PC-3 (cell line): ENCODE results near the gene AKAP13. TPM values are rescaled to one million over a fixed set of nuclear protein-coding genes. Genes with fewer than 3 reads are reported as not detected.

ENCODE experiments used
- ATAC-seq: fragments of 200-7000 bp; cut with Tn5 transposase; 2 replicates; pipeline ENCODE4 v1.9.1; 2020; ENCODE audit warnings: mild to moderate bottlenecking, moderate library complexity
- BruUV-seq: library from RNA; stranded (reverse); fragments of 400-500 nt; replicated peaks from 2 replicates; lab custom pipeline; 2021; lab: Mats Ljungman, UMichigan
- CTCF ChIA-PET: fragments of 300-600 bp; sonication (Branson Sonifier 250); formaldehyde crosslinking; loops from one replicate; lab custom pipeline; 2022; ENCODE audit warnings: antibody characterized with exemption; lab: Charles Lee
- POLR2A ChIA-PET: fragments of 300-600 bp; sonication (Branson Sonifier 250); formaldehyde crosslinking; loops from one replicate; lab custom pipeline; 2022; ENCODE audit warnings: antibody characterized with exemption; ENCODE audit not compliant: unreplicated experiment; lab: Charles Lee
- DNase-seq: peaks from one replicate; pipeline ENCODE4 v3.0.0-alpha.2; 2015
- H2AFZ ChIP-seq: fragments of 300-600 bp; sonication (generic); 2 replicates; pipeline ENCODE4 v1.6.0; 2016; ENCODE audit warnings: antibody characterized with exemption, low read length
- H3F3A ChIP-seq: fragments of 300-600 bp; sonication (generic); one replicate; pipeline ENCODE4 v1.6.0; 2017; ENCODE audit warnings: antibody characterized with exemption, low read length, control low read depth, mild to moderate bottlenecking; ENCODE audit not compliant: unreplicated experiment
- H3K27ac ChIP-seq: fragments of 300-600 bp; sonication (generic); 2 replicates; pipeline ENCODE4 v1.5.1; 2016; ENCODE audit warnings: mild to moderate bottlenecking, low read length
- H3K27me3 ChIP-seq: fragments of 300-600 bp; sonication (generic); 2 replicates; pipeline ENCODE4 v1.6.1; 2016; ENCODE audit warnings: low read length, mixed read lengths
- H3K36me3 ChIP-seq: fragments of 300-600 bp; sonication (generic); 2 replicates; pipeline ENCODE4 v1.6.1; 2016; ENCODE audit warnings: low read depth, mixed run types, low read length, mixed read lengths
- H3K4me1 ChIP-seq: fragments of 300-600 bp; sonication (generic); 2 replicates; pipeline ENCODE4 v1.5.1; 2016; ENCODE audit warnings: low read length; ENCODE audit not compliant: insufficient read depth
- H3K4me2 ChIP-seq: fragments of 300-600 bp; sonication (generic); 2 replicates; pipeline ENCODE4 v1.6.0; 2016; ENCODE audit warnings: low read length
- H3K4me3 ChIP-seq: fragments of 300-600 bp; sonication (generic); 2 replicates; pipeline ENCODE4 v1.5.1; 2016; ENCODE audit warnings: mild to moderate bottlenecking, low read length, mixed read lengths
- H3K79me2 ChIP-seq: fragments of 300-600 bp; sonication (generic); 2 replicates; pipeline ENCODE4 v1.6.1; 2017; ENCODE audit warnings: low read length, mixed read lengths
- H3K9ac ChIP-seq: fragments of 300-600 bp; sonication (generic); 2 replicates; pipeline ENCODE4 v1.6.0; 2016; ENCODE audit warnings: mild to moderate bottlenecking, low read length
- H3K9me2 ChIP-seq: fragments of 300-600 bp; sonication (generic); replicated peaks from 2 replicates; pipeline ENCODE4 v1.6.1; 2016; ENCODE audit warnings: mixed run types, low read length, mixed read lengths
- H3K9me3 ChIP-seq: fragments of 300-600 bp; sonication (generic); 2 replicates; pipeline ENCODE4 v1.6.1; 2016; ENCODE audit warnings: low read length, mixed read lengths
- H4K20me1 ChIP-seq: fragments of 300-600 bp; sonication (generic); 2 replicates; pipeline ENCODE4 v1.6.1; 2016; ENCODE audit warnings: low read length, mixed read lengths
- CTCF ChIP-seq: fragments of 300-600 bp; sonication (generic); conservative IDR thresholded peaks from 2 replicates; pipeline ENCODE4 v1.5.1; 2017; ENCODE audit warnings: antibody characterized with exemption, low read depth, mild to moderate bottlenecking, low read length
- EZH2 ChIP-seq: fragments of 300-600 bp; sonication (generic); IDR thresholded peaks from one replicate; pipeline ENCODE4 v1.6.1; 2017; ENCODE audit warnings: antibody characterized with exemption, mild to moderate bottlenecking, low read length; ENCODE audit not compliant: unreplicated experiment
- EZH2phosphoT487 ChIP-seq: fragments of 300-600 bp; sonication (generic); IDR thresholded peaks from 2 replicates; pipeline ENCODE4 v1.6.1; 2018; ENCODE audit warnings: mild to moderate bottlenecking, antibody characterized with exemption, low read length, borderline replicate concordance
- intact Hi-C: fragments of 100-400 bp; cut with micrococcal nuclease; formaldehyde crosslinking; loops from 2 replicates; pipeline ENCODE4 v1.9.0; 2023
- total RNA-seq: library from RNA; depleted of rRNA; stranded (reverse); fragments of >200 nt; gene quantifications from 2 replicates; pipeline ENCODE4 v1.2.3, GENCODE V29; 2014

The AKAP13 gene
- total RNA-seq, 1 experiment from 2014 or later, result 36.8 TPM

GRCh38 chr15:85445361-85445760, 65.0 kb downstream of the AKAP13 start:
- Histone ChIP-seq H3K9me2 (no peaks in the 10 kb centered on the region), H4K20me1 (0 out of 2 replicates have a peak, but pooled peaks cover 6% of the 10 kb centered on the region), H3K4me2 (no peak overlapping the region), H2AFZ (no peak overlapping the region), H3K36me3 (0 out of 2 replicates have a peak, but pooled peaks cover under 1% of the 10 kb centered on the region), H3K4me3 (no peak overlapping the region), H3K9me3 (no peaks in the 10 kb centered on the region), H3K9ac (no peak overlapping the region), H3K4me1 (peaks cover 27% of the 10 kb centered on the region), H3K79me2 (peaks cover 90% of the 10 kb centered on the region), H3F3A (no peaks in the 10 kb centered on the region), H3K27me3 (no peaks in the 10 kb centered on the region), H3K27ac (no peak overlapping the region)
- CTCF ChIA-PET, result no interaction called here
- no TSS peak for BruUV-seq
- intact Hi-C loops, result no loop called here
- ATAC-seq, result no peak
- DNase-seq, result no peak
- TF ChIP-seq EZH2phosphoT487 (no peak), CTCF (no peak), EZH2 (no peak)
- POLR2A ChIA-PET, result no interaction called here

GRCh38 chr15:85451099-85451700, 70.8 kb downstream of the AKAP13 start:
- CTCF ChIA-PET, result no interaction called here
- H3K79me2 ChIP-seq, result peaks cover 97% of the 10 kb centered on the region
- H3K36me3 ChIP-seq, result peaks cover 11% of the 10 kb centered on the region; the same call in 1 of the 2 replicates
- POLR2A ChIA-PET, result no interaction called here
- H3K4me1 ChIP-seq, result no peaks in the 10 kb centered on the region
- no peak for TF ChIP-seq EZH2
- no peak for TF ChIP-seq EZH2phosphoT487
- no peak for TF ChIP-seq CTCF
- no peaks in the 10 kb centered on the region for H3F3A ChIP-seq
- no peak overlapping the region for H3K4me3 ChIP-seq
- 0 out of 2 replicates have a peak, but pooled peaks cover 3% of the 10 kb centered on the region for H4K20me1 ChIP-seq
- H3K4me2 ChIP-seq, result no peak overlapping the region
- no peak for DNase-seq
- intact Hi-C loops, result no loop called here
- no peaks in the 10 kb centered on the region for H3K27me3 ChIP-seq
- no peaks in the 10 kb centered on the region for H3K9me3 ChIP-seq
- H3K9me2 ChIP-seq, result no peaks in the 10 kb centered on the region
- no peak overlapping the region for H2AFZ ChIP-seq
- ATAC-seq, result no peak
- no peak overlapping the region for H3K27ac ChIP-seq
- no peak overlapping the region for H3K9ac ChIP-seq
- no TSS peak for BruUV-seq

- ChIA-PET CTCF (interaction anchor here (0.6 kb wide), 1 partner anchor 125 kb away, joined by 4 read pairs; no protein-coding TSS in a partner anchor), POLR2A (no interaction called here)
These were observed 72.0 kb downstream of the AKAP13 start for GRCh38 chr15:85452436-85452835.

More at GRCh38 chr15:85452436-85452835, 72.0 kb downstream of the AKAP13 start:
- Histone ChIP-seq H3F3A (no peaks in the 10 kb centered on the region), H3K4me3 (no peak overlapping the region), H4K20me1 (0 out of 2 replicates have a peak, but pooled peaks cover 3% of the 10 kb centered on the region), H3K36me3 (peaks cover 11% of the 10 kb centered on the region; the same call in 1 of the 2 replicates), H3K9me3 (no peaks in the 10 kb centered on the region), H3K27me3 (no peaks in the 10 kb centered on the region), H3K9ac (no peak overlapping the region), H3K79me2 (peaks cover 97% of the 10 kb centered on the region), H3K27ac (no peak overlapping the region), H3K9me2 (no peaks in the 10 kb centered on the region), H2AFZ (no peak overlapping the region), H3K4me1 (no peaks in the 10 kb centered on the region), H3K4me2 (no peak overlapping the region)
- DNase-seq (no peak), ATAC-seq (no peak)
- intact Hi-C loops, result no loop called here
- no TSS peak for BruUV-seq
- TF ChIP-seq EZH2 (no peak), CTCF (no peak), EZH2phosphoT487 (no peak)
